ENCODE data around the gene TSNAX. TPM values are rescaled to one million over a fixed set of nuclear protein-coding genes. Genes with fewer than 3 reads are reported as not detected.

Gene TSNAX
- total and polyA plus RNA-seq, 2 of the 8 experiments (the other 6 are each of a cell fraction or from before 2014, with no cell fraction given), result 7.7 to 34.0 TPM

DNA sequence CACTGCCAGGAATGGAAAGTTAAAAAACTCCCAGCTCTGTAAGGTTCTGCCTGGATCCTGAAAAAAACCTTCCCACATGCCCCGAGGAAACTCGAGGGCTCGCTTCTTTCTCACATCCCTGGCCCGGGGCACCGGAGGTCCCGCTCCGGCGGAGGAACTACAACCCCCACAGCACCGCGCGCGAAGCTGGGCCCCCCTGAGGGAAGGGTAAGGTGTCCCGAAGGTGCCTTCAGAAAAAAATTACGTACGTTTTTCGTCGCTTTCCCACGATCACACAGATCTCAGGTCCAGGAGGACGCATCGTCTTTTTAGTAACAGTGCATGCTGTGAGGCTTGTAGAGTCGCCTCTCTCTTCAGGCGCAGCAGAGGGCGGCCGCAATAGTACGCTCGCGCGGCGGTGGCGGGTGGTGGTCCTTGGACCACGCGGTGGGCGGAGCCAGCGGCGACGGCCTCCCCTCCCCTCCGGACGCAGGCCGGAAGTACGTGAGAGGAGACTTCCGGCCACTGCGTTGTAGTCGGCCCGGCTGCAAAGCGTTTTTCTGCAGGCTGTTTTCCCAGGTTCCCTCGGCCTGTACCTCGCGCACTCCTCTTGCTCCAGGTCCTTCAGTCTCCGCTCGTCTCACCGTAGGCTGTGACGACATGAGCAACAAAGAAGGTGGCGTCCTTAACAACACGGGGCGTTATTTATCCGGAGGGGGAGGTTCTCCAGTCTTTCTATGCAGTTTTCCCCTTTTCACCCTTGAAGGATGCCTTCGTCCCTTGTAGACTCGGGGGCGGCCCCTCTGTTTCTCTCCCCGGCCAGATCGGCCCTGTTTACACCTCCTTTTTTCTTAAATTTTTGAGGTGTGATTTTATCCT, at the start of gene TSNAX (continued):
- TF ChIP-seq RFX5 (IDR thresholded peaks at IDR 0.05; ENCODE audit: borderline replicate concordance, low read depth, low read length) (no peak), TBP (IDR thresholded peaks at IDR 0.05; ENCODE audit: low read depth, low read length) (peak; percentile 85), JUN (IDR thresholded peaks at IDR 0.05; ENCODE audit: low read depth, low read length) (no peak), RAD21 (IDR thresholded peaks at IDR 0.05 in 1 of 2, conservative IDR thresholded peaks at IDR 0.05 in 1 of 2; ENCODE audit: low read depth in 2 of 2, low read length in 2 of 2) (peak in 1 of 2 experiments; percentile 15; a peak in 1 of 4 replicates), RXRA (IDR thresholded peaks at IDR 0.05; ENCODE audit: insufficient read depth, low read depth, low read length) (no peak), SIRT6 (IDR thresholded peaks at IDR 0.05; ENCODE audit: low read length) (no peak), SP1 (IDR thresholded peaks at IDR 0.05; ENCODE audit: low read depth, low read length) (peak; percentile 48; the same call in 1 of the 2 replicates), EP300 (IDR thresholded peaks at IDR 0.05; ENCODE audit: borderline replicate concordance in 1 of 2, low read depth in 2 of 2, low read length in 2 of 2) (no peak), MAFK (IDR thresholded peaks at IDR 0.05; ENCODE audit: low read depth, low read length) (no peak), PHF8 (conservative IDR thresholded peaks at IDR 0.05; ENCODE audit: low read depth, low read length) (peak; percentile 81), CREB1 (IDR thresholded peaks at IDR 0.05) (peak; percentile 76), GABPA (IDR thresholded peaks at IDR 0.05; ENCODE audit: borderline replicate concordance, insufficient read depth, low read length) (peak; percentile 93), NRF1 (IDR thresholded peaks at IDR 0.05; ENCODE audit: low read depth, low read length) (no peak), CTBP2 (IDR thresholded peaks at IDR 0.05; ENCODE audit: borderline replicate concordance, insufficient read depth, insufficient read length, low read length) (no peak), JUND (IDR thresholded peaks at IDR 0.05; ENCODE audit: low read length) (no peak), SAP30 (IDR thresholded peaks at IDR 0.05; ENCODE audit: insufficient read depth, insufficient replicate concordance, low read length) (no peak), TAF7 (optimal IDR thresholded peaks at IDR 0.05; ENCODE audit: borderline replicate concordance, low read depth, low read length) (peak; percentile 50), SIN3A (conservative IDR thresholded peaks at IDR 0.05 in 1 of 2, IDR thresholded peaks at IDR 0.05 in 1 of 2; ENCODE audit: low read depth in 1 of 2, low read length in 2 of 2) (peak; percentile 73 to 90; a peak in 1 of 4 replicates), KDM4A (IDR thresholded peaks at IDR 0.05; ENCODE audit: low read depth, low read length, severe bottlenecking) (no peak)
- TF ChIP-seq, protein P1, sequence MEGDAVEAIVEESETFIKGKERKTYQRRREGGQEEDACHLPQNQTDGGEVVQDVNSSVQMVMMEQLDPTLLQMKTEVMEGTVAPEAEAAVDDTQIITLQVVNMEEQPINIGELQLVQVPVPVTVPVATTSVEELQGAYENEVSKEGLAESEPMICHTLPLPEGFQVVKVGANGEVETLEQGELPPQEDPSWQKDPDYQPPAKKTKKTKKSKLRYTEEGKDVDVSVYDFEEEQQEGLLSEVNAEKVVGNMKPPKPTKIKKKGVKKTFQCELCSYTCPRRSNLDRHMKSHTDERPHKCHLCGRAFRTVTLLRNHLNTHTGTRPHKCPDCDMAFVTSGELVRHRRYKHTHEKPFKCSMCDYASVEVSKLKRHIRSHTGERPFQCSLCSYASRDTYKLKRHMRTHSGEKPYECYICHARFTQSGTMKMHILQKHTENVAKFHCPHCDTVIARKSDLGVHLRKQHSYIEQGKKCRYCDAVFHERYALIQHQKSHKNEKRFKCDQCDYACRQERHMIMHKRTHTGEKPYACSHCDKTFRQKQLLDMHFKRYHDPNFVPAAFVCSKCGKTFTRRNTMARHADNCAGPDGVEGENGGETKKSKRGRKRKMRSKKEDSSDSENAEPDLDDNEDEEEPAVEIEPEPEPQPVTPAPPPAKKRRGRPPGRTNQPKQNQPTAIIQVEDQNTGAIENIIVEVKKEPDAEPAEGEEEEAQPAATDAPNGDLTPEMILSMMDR (IDR thresholded peaks at IDR 0.05; ENCODE audit: control extremely low read depth in 1 of 3, insufficient read depth in 1 of 3, low read depth in 1 of 3, low read length in 3 of 3), result no peak
